Karpas-422 (cell line): Measurements from ENCODE around the gene ADGRV1. TPM values are rescaled to one million over a fixed set of nuclear protein-coding genes. Genes with fewer than 3 reads are reported as not detected.
"Not testable (repeated sequence)": the region's sequence is repeated elsewhere in the genome, so short reads cannot be mapped to it uniquely, and the experiment has no call there.

Experiments used
- DNase-seq: peaks from one replicate; pipeline ENCODE4 v3.0.0-alpha.2; 2015
- H2AFZ ChIP-seq: fragments of 200-600 bp; sonication (generic); 2 replicates; pipeline ENCODE4 v1.6.1; 2014; ENCODE audit warnings: antibody characterized with exemption, low read length, mixed read lengths
- H3K27ac ChIP-seq: fragments of 200-600 bp; sonication (generic); 2 replicates; pipeline ENCODE4 v1.5.1; 2014; ENCODE audit warnings: mild to moderate bottlenecking, low read length, moderate library complexity
- H3K27me3 ChIP-seq: fragments of 200-600 bp; sonication (generic); 2 replicates; pipeline ENCODE4 v1.6.1; 2014; ENCODE audit warnings: low read length, mixed read lengths
- H3K36me3 ChIP-seq: fragments of 200-600 bp; sonication (generic); 2 replicates; pipeline ENCODE4 v1.6.1; 2014; ENCODE audit warnings: low read length, mixed read lengths; ENCODE audit not compliant: insufficient read depth
- H3K4me1 ChIP-seq: fragments of 200-600 bp; sonication (generic); 2 replicates; pipeline ENCODE4 v1.6.1; 2014; ENCODE audit warnings: mild to moderate bottlenecking, low read length, mixed read lengths
- H3K4me2 ChIP-seq: fragments of 200-600 bp; sonication (generic); 2 replicates; pipeline ENCODE4 v1.6.1; 2014; ENCODE audit warnings: low read length, low read depth, mild to moderate bottlenecking; ENCODE audit not compliant: poor library complexity, severe bottlenecking
- H3K4me3 ChIP-seq: fragments of 200-600 bp; sonication (generic); 2 replicates; pipeline ENCODE4 v1.5.1; 2014; ENCODE audit warnings: mild to moderate bottlenecking, antibody characterized with exemption, low read length, mixed read lengths
- H3K79me2 ChIP-seq: fragments of 200-600 bp; sonication (generic); 2 replicates; pipeline ENCODE4 v1.6.1; 2014; ENCODE audit warnings: mild to moderate bottlenecking, low read length, mixed read lengths
- H3K9ac ChIP-seq: fragments of 200-600 bp; sonication (generic); 2 replicates; pipeline ENCODE4 v1.6.0; 2014; ENCODE audit warnings: low read length
- H3K9me2 ChIP-seq: fragments of 200-600 bp; sonication (generic), shearing (Covaris generic); replicated peaks from 2 replicates; pipeline ENCODE4 v1.6.0; 2014; ENCODE audit warnings: mild to moderate bottlenecking, low read length, moderate library complexity; ENCODE audit not compliant: insufficient read depth
- H3K9me3 ChIP-seq: fragments of 300-700, 200-600 bp; sonication (generic); 2 replicates; pipeline ENCODE4 v1.6.1; 2014; ENCODE audit warnings: low read length, mixed read lengths
- H4K20me1 ChIP-seq: fragments of 200-600 bp; sonication (generic); 2 replicates; pipeline ENCODE4 v1.6.1; 2014; ENCODE audit warnings: mild to moderate bottlenecking, antibody characterized with exemption, low read length, low read depth; ENCODE audit not compliant: insufficient read depth
- total RNA-seq: library from RNA; depleted of rRNA; stranded (reverse); fragments of >200 nt; shearing (Covaris generic); gene quantifications from 2 replicates; pipeline ENCODE4 v1.2.3, GENCODE V29; 2014; ENCODE audit warnings: low replicate concordance

ADGRV1 gene
- total RNA-seq, 1 experiment from 2014 or later: not detected

DNA sequence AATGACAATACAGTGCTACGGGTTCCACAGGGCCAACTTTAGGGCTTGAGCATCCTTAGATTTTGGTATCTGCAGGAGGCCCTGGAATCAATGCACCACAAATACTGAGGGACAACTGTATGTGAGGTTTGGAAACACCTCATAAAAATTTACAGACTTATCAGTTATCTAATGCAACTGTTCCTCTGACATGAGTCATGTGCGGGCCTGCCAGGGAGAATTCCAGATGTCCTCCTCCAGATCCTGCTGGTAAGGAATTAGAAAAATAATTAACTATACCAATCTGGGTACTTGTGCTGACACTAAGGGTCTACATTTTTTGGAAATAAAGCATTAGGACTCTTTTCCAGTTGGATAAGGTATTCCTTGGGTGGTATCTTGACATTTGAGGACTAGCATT lies 491.2 kb downstream of the ADGRV1 start:
- no peak for DNase-seq
- H4K20me1 ChIP-seq: no peaks in the 10 kb centered on the region
- H3K79me2 ChIP-seq: no peaks in the 10 kb centered on the region
- H3K4me1 ChIP-seq: no peaks in the 10 kb centered on the region
- H3K36me3 ChIP-seq: no peaks in the 10 kb centered on the region
- H2AFZ ChIP-seq: no peak overlapping the region
- no peaks in the 10 kb centered on the region for H3K9me3 ChIP-seq
- no peak overlapping the region for H3K4me2 ChIP-seq
- no peak overlapping the region for H3K27ac ChIP-seq
- no peaks in the 10 kb centered on the region for H3K9me2 ChIP-seq
- H3K27me3 ChIP-seq: no peaks in the 10 kb centered on the region
- no peak overlapping the region for H3K4me3 ChIP-seq
- no peak overlapping the region for H3K9ac ChIP-seq

GRCh38 chr5:91052411-91052810 lies 493.8 kb downstream of the ADGRV1 start:
- H3K36me3 ChIP-seq, H3K9ac ChIP-seq, H3K27me3 ChIP-seq, H3K9me2 ChIP-seq, H3K4me2 ChIP-seq, H3K4me3 ChIP-seq, H3K9me3 ChIP-seq, H4K20me1 ChIP-seq, H3K27ac ChIP-seq, H3K4me1 ChIP-seq, DNase-seq, H2AFZ ChIP-seq, H3K79me2 ChIP-seq: not testable (repeated sequence)

DNA sequence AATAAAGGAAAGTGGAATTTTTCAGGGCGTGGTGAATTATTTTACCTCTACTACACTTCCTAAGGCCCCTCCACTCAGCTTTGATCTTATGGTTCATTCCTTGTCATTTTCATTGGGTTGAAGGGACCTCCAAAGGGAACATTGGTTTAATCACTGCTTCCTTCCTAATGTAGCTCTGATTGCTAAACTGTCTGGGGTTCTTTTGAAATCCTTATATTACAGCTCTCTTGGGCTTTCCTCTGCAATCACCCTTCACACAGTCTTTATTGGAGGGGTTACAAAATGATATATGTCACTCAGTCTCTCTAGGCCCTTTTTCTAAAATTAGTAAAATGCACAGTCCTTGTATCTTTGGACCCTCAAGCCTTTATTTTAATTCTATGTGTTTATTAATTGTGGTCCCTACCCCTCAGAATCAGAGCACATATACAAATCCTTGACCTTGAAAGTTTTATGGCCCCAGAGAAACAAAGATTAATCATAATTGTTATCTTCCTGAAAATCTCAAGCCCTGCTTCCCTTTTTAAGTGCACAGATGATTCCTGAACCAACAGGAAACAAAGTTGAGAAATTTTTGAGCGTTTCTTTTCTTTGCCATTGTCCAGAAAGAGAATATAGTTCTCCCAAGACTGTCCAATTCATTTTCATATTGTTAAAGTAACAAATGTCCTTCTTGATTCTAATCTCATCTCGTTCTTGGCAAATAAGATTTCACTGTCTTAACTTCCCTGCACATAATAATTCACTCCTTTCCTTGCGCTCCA lies 494.6 kb downstream of the ADGRV1 start:
- Histone ChIP-seq H3K79me2 (no peaks in the 10 kb centered on the region), H3K4me1 (no peaks in the 10 kb centered on the region), H4K20me1 (no peaks in the 10 kb centered on the region), H3K27ac (no peak overlapping the region), H3K27me3 (no peaks in the 10 kb centered on the region), H2AFZ (no peak overlapping the region), H3K9me2 (no peaks in the 10 kb centered on the region), H3K4me2 (no peak overlapping the region), H3K36me3 (no peaks in the 10 kb centered on the region), H3K9ac (no peak overlapping the region), H3K9me3 (no peaks in the 10 kb centered on the region), H3K4me3 (no peak overlapping the region)
- DNase-seq: no peak

DNA sequence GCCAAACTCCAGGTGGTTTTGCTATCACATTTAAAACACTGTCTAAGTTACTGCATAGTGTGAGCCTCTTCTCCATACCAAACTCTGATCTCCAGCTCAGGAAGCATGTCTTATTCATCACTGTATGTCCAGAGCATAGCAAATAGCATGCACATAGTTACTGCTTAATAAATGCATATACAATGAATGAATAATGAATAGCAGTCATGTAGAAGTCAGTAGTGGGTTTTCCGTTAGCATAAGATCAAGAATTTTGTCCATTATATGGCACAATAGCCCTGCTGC lies 495.1 kb downstream of the ADGRV1 start:
- no peaks in the 10 kb centered on the region for H3K4me1 ChIP-seq
- H3K9me2 ChIP-seq: no peaks in the 10 kb centered on the region
- no peaks in the 10 kb centered on the region for H3K27me3 ChIP-seq
- no peaks in the 10 kb centered on the region for H3K79me2 ChIP-seq
- H3K9ac ChIP-seq: no peak overlapping the region
- H2AFZ ChIP-seq: no peak overlapping the region
- H3K4me3 ChIP-seq: no peak overlapping the region
- no peaks in the 10 kb centered on the region for H3K36me3 ChIP-seq
- H3K27ac ChIP-seq: no peak overlapping the region
- no peaks in the 10 kb centered on the region for H3K9me3 ChIP-seq
- H3K4me2 ChIP-seq: no peak overlapping the region
- H4K20me1 ChIP-seq: no peaks in the 10 kb centered on the region
- DNase-seq: no peak

GRCh38 chr5:91058155-91058554 lies 499.6 kb downstream of the ADGRV1 start:
- H2AFZ ChIP-seq: no peak overlapping the region
- no peaks in the 10 kb centered on the region for H4K20me1 ChIP-seq

DNA sequence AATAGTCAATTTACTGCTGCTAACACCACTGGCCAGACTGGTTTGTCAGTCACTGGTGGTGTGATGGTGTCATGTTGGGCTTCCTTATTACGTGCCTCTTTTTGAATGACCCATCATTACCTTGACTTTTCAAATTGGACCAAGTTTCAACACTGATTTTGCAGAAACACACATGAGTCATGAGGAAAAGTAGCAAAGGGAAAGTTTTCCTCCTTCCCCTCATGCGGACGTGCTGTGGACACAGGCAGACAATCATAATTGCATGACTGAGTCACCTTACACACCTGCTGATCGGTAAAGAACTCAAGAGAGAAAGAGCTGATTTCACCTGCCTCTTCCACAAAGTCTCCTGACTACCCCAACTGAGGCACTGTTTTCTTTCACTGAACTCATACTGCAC lies 500.0 kb downstream of the ADGRV1 start:
- H2AFZ ChIP-seq: no peak overlapping the region
- no peaks in the 10 kb centered on the region for H3K9me2 ChIP-seq
- DNase-seq: no peak

More at GRCh38 chr5:91058155-91058554, 499.6 kb downstream of the ADGRV1 start:
- H3K9me2 ChIP-seq: no peaks in the 10 kb centered on the region
- H3K4me1 ChIP-seq: no peaks in the 10 kb centered on the region
- H3K27ac ChIP-seq: no peak overlapping the region
- no peaks in the 10 kb centered on the region for H3K36me3 ChIP-seq
- H3K4me3 ChIP-seq: no peak overlapping the region
- H3K4me2 ChIP-seq: no peak overlapping the region
- H3K79me2 ChIP-seq: no peaks in the 10 kb centered on the region
- no peak overlapping the region for H3K9ac ChIP-seq
- no peak for DNase-seq
- no peaks in the 10 kb centered on the region for H3K9me3 ChIP-seq
- no peaks in the 10 kb centered on the region for H3K27me3 ChIP-seq

DNA sequence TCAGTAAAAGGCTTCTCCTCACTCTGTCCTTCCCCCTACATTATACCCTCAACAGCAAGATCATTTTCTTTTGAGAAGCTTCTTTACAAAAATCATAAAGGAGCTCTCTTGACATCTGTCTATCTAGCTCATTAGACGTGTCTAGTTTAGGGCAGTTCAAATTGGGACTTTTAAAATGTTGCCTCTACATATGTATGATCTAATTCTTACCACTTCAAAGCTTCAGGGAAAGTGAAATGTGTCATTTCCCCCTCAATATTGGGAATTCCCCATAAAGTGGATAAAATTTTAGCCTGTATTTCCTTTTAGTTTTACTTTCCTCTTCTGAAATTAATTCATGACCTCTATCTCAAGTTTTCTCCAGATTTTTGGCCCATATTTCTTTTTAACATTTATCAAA lies 500.8 kb downstream of the ADGRV1 start:
- no peak overlapping the region for H3K4me3 ChIP-seq
- no peaks in the 10 kb centered on the region for H3K79me2 ChIP-seq
- no peaks in the 10 kb centered on the region for H3K9me3 ChIP-seq
- no peaks in the 10 kb centered on the region for H3K9me2 ChIP-seq
- no peak overlapping the region for H2AFZ ChIP-seq
- no peaks in the 10 kb centered on the region for H4K20me1 ChIP-seq
- no peaks in the 10 kb centered on the region for H3K4me1 ChIP-seq
- H3K9ac ChIP-seq: no peak overlapping the region
- no peak overlapping the region for H3K4me2 ChIP-seq
- H3K27me3 ChIP-seq: no peaks in the 10 kb centered on the region
- DNase-seq: no peak
- no peak overlapping the region for H3K27ac ChIP-seq
- no peaks in the 10 kb centered on the region for H3K36me3 ChIP-seq

More for the DNA sequence above, 500.0 kb downstream of the ADGRV1 start:
- H3K9ac ChIP-seq: no peak overlapping the region
- no peaks in the 10 kb centered on the region for H3K9me3 ChIP-seq
- H3K79me2 ChIP-seq: no peaks in the 10 kb centered on the region
- no peak overlapping the region for H3K4me3 ChIP-seq
- no peaks in the 10 kb centered on the region for H4K20me1 ChIP-seq
- H3K4me1 ChIP-seq: no peaks in the 10 kb centered on the region
- no peaks in the 10 kb centered on the region for H3K36me3 ChIP-seq
- H3K27ac ChIP-seq: no peak overlapping the region
- no peak overlapping the region for H3K4me2 ChIP-seq
- H3K27me3 ChIP-seq: no peaks in the 10 kb centered on the region

- no peak for DNase-seq
- Histone ChIP-seq H3K4me1 (no peaks in the 10 kb centered on the region), H4K20me1 (no peaks in the 10 kb centered on the region), H3K4me2 (no peak overlapping the region), H3K9me2 (no peaks in the 10 kb centered on the region), H3K27me3 (no peaks in the 10 kb centered on the region), H3K36me3 (no peaks in the 10 kb centered on the region), H3K4me3 (no peak overlapping the region), H3K27ac (no peak overlapping the region), H2AFZ (no peak overlapping the region), H3K79me2 (no peaks in the 10 kb centered on the region), H3K9me3 (no peaks in the 10 kb centered on the region), H3K9ac (no peak overlapping the region)
These were observed 502.5 kb downstream of the ADGRV1 start for GRCh38 chr5:91061094-91061493.
